HG02623 (cell line): Measurements from ENCODE around the gene PIGO.

ENCODE experiments used
- ATAC-seq: cut with Tn5 transposase; IDR thresholded peaks from one replicate; pipeline ENCODE4 v1.9.1; 2021; ENCODE audit warnings: moderate library complexity; ENCODE audit not compliant: unreplicated experiment

Gene PIGO

DNA sequence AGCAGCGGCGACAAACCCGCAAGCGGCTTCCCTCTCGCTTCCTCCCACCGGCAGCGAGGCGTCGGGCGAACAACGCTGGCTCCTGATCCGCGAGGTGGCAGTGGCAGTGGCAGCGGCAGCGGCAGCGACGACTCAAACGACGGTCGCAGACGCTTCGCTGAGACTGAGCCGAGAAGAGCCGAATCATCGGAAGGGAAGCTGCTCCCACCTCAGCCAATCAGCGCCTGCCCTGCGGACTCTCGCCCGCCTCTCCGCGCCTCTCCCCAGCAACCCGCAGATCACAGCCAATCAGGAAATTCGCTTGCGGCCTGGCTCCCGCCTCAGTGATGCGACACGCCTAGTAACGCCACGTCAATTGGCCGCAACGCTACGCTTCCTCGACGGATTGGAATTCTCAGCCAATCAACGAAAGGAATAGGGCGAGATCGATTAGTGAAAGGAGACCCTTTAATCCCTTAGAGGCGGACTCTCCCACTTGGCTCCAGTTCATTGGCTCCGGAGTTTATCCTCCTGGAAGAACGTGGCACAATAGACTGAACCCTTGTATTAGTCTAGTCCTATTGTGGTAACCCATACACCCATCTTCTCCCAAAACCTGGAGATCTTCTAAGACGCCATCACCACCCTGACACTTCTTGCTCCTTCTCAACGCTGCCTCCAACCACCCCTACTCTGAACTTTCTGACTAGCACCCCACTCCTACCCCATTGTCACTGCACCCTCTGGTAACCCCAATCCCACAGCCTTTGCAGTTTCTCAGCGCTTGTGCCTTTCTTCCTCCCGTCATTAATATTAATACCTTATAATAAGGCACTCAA lies 23.7 kb downstream of the PIGO start, which contains the start of gene VCP:
VCP (minus strand) TSS at position 165 of the 818 bp plus-strand sequence. CDS start 272 bp downstream, outside the sequence.
- ATAC-seq: peak; percentile 85

DNA sequence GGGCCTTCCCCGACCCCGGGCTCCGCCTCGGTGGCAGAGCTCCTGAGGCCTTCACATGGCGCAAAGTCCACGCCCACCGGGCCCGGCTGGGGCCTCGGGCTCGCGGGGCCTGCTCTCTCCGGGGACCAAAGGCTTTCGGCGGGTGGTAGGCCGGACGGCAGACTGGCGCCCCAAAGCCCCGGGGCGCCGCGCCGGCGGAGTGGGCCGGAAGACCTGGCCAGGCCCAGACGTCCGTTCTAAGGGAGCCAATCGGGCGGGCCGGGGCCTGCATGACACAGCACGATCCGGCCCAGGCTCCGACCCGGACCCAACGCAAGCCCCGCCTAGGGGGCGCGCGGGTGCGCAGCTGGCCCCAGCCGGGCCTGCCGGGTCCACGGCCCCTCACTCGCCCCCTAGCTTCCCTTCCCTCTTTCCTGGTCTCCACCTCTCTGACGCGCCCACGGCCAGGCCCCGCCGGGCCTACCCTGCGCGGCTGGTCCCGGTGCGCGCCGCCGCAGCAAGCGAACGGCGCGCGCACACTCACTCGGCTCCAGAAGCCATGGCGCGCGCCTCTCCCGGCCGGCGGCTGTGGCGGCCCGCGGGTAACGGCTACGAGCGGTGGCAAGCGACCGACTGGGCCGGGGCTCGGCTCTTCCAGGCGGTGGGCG lies 24.5 kb downstream of the PIGO start:
- peak; percentile 51 for ATAC-seq

DNA sequence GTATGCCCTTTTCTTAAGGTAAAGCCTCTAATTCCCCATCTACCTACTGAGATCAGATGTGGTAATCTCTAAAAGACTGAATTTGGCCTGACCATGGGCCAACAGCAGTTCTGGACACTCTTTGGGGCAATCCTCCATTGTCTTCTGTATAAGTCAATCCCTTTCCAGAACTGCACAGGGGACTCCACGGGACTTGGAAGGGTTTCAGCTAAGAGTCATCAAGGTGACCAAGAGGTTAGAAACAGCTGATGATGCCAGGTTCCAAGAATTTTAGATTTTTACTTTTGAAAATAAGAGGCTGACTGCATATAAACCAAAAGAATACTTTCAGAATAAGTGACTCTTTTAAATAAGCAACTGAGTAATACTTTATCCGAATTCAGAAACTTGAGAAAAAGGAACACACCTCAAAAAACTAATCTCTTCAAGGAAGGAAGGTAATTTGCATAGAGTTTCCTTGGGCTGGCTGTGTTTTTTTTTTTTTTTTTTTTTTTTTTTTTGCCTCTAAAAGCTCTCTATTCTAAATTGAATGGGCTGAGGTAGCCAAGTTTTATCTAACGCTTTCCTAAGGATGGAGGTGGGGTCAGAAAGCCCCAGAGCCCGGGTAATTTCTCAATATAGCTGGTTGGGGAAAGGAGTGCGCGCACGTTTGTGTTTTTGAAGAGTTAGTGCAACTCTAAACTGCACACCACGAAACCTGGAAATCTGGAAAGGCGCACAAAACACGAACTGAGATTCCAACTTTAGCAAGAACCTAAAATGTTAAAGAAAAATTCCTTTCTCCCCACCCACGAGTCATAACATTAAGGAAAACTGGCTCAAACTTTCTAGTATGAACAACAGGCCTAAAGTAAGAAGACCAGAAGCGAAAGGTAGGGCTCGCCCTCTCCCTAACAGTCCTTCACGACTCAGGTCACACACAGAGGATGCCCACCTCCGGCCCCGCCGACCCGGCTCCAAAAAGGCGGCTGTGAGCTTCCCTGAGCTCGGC lies 25.3 kb downstream of the PIGO start:
- no peak for ATAC-seq

- no peak for ATAC-seq
Measured at GRCh38 chr9:35069020-35069419, 27.4 kb downstream of the PIGO start.

DNA sequence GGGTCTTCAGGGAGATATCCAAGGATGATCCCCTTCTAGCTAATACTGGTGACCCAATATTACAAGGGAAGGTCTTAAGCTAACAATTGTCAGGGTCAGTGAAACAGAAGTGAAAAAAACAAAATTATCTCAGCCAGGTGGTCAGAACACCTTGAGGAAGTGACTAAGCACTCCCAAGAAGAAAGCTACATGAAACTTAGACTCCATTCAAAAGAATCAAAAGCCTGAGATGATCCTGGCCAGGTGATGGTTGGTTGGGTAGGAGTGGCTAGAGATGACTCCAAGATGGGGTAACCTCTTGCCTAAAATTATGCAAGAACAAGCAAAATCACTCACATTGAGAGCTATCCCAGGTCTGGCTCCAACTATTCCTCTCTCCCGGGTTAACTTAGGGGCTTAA lies 29.3 kb downstream of the PIGO start:
- ATAC-seq: no peak

DNA sequence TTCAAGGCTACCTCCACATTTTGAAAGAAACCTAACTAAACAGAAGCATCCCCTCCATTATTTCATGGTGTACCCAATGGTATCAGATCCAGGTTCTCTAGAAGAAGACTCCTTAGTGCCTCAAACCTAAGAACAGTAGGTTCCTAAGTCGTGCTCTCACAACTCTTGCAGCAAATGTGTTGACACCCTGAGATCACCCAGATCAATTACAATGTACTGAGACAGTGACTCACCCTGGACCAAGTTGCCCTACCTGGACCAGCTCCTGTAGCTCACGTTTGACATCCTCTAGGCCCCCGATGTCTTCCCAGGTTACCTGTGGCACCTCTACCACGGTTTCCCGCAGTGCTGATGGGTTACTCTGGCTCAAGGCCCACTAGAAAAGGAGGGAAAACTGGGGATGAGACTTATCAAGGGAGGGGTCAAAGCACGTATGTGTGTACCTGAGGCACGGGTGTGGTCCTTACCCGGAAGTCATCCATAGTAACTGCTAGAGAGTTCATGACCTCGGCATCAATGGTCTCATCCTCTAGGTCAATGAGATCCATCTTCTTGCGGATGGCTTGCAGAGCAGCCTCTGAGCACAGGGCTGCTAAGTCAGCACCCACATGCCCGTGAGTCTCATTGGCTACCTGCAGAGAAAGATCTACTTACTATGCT lies 35.7 kb downstream of the PIGO start:
- no peak for ATAC-seq

DNA sequence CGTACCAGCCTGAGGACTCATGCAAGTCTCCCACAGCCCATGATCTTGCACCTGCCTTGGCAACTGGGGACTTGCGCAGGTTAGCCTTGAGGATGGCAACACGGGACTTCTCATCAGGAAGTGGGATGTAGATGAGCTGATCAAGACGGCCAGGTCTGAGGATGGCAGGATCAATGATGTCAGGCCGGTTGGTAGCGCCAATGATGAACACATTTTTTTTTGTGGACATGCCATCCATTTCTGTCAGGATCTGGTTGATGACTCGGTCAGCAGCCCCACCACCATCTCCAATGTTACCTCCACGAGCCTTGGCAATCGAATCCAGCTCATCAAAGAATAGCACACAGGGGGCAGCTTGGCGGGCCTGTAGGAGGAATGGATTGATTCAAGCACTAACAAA lies 37.0 kb downstream of the PIGO start:
- no peak for ATAC-seq

DNA sequence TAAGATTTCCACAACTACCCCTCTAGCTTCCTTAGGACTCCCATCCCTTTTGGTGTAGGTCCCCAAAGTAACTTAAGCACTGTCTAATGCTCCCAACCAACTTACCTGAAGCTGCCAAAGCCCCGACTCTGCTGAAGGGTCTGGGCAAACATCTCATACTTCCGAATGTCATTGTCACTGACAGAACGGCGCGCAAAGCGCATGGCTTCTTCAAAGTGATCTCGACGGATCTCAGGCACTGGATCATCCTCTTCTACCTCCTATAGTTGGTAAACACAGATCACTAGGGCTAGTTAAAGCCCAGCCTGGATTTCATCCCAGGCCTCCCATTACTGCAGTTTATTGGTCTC lies 39.1 kb downstream of the PIGO start:
- ATAC-seq: no peak

DNA sequence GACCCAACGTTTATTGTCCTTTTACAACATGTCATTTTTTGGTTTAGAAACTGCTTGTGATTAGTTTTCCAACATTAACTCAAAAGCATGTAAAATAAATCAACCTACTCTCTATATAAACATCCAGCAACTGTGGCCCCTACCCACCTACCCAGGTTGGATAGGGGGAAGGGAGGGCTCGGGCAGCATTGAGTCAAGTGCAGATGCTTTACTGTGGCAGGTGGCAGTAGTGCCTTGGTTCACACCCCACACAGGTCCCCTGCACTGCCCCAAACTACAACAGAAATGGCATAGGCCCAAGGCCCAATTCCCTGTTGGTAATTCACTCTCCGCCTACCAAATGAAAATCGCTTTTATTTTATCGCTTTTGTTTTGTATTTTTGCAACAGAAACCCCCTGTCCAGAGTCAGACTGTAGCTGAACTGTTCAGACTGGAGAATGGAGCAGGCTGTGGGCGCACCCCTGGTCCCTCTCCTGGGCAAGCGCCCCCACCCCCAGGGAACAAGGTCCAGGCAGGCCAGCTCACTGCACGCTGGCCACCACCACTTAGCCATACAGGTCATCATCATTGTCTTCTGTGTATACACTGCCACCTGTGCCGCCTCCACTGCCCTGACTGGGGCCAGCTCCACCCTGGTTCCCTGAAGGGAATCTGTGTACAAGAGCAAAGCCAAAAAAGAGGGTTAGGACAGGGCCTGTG lies 39.7 kb downstream of the PIGO start:
- no peak for ATAC-seq

GRCh38 chr9:35054871-35055644 lies 41.3 kb downstream of the PIGO start:
- no peak for ATAC-seq

DNA sequence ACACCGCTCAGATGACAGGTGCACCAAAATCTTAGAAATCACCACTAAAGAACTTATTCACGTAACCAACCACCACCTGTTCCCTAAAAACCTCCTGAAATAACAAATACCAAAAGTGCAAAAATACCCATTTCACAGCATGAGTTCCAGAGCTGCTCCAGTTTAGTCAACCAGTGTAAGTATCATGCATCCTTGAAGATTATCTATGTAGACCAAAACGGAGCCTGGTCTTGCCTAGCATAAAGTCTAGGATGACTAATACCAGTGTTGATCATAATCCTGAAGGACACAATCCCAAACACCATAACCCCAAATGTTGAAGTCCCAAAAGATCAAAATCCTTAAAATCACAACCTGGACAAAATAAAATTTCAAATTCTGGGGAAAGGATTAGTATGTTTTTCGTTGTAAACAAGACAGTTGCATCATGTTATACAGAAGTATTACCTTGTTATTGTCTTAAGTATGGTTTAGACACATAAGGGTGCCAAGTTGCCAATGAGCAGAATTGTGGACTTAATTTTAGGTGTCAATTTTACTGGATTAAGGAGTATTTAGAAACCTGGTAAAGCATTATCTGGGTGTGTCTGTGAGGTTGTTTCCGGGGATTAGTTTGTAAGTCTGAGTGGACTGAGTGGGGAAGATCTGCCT lies 42.1 kb downstream of the PIGO start:
- ATAC-seq: no peak

DNA sequence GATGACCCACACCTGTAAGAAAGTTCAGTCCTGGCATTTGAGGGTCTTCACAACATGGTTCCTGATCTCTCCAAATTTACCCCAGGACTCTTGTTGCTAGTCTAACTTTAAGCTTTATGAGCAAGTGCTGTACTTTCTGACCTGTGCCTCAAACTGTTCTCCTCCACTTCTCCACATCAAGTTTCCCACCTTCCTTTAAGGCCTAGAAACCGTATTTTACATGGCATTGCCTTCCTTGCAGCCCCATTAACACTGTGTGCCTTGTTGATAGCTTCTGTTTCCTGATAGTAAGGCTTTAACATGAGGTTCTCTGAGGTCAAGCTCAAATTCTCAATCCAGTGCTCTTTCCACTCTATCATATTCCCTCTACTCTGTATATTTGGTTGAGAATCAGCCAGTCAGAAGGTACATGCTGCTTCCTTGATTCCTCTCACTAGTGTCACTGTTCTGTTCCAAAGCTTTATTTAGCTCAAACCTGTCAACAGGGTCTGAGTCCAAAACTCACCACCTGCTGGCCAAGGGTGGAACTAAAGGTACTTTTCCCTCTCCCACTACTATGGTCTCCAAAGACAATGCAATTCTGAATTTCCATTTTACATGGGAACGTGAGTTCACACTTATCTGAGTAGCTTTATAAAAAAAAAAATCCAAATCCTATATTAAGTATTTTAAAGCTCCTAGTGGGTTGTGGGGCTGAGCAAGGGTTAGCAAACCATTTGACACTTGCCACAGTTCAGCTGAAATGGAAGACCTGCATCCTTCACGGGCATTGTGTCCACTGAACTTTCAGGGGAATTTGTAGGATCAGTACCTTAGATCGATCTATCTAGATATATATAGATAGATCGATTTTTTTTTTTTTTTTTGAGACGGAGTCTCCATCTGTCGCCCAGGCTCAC lies 45.1 kb downstream of the PIGO start:
- no peak for ATAC-seq

DNA sequence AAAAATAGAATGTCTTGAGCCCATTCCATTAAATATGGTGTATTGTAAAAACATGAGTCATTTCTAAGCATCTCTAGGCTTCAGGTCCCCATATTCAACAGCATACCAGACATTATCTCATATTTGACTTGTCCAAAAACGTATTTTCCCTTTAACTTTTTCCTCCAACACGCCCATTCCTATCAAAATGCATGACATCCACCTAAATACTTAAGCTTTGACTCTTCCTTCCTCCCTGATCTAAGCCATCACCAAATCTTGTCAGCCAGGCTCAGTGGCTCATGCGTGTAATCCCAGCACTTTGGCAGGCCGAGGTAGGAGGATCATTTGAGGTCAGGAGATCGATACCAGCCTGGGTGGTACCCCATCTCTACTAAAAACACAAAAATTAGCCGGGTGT lies 47.9 kb downstream of the PIGO start:
- ATAC-seq: no peak

GRCh38 chr9:35044071-35044470 lies 52.3 kb downstream of the PIGO start:
- ATAC-seq: no peak

- ATAC-seq: no peak
Measured at GRCh38 chr9:35042891-35043545, 53.4 kb downstream of the PIGO start.

DNA sequence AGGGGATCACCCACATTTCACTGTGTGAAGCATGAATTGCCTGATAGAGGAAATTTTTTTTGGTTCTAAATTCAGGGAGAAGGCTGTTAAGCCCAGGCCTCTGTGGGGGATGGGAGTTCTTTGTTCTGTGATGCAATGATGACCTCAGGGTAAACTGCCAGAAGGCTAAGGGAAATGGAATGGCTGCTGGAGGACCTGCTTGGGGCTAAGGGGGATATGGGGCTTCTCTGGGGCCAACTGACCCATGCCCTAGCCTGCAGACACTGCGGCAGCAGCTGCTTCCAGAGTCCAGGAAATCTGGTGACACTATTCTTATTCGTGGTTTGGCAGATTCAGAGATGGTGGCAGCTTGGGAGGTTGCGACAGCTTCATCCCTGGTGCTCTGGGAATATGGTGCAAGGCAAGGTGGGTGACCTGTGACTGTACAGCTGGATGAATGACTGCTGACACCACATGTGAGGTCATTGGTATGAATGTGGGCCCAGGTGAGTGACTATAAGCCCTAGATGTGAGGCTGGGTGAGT lies 54.2 kb downstream of the PIGO start:
- ATAC-seq: no peak
